ENCODE measurements around the gene IL1RAPL2. TPM values are rescaled to one million over a fixed set of nuclear protein-coding genes. Genes with fewer than 3 reads are reported as not detected.

The IL1RAPL2 gene
- total and polyA plus RNA-seq, 2 of the 8 experiments (the other 6 are each of a cell fraction or from before 2014, with no cell fraction given), result 0.20 to 1.3 TPM

- Histone ChIP-seq H2BK120ac (replicated peaks; ENCODE audit: low read depth, low read length) (no peak overlapping the region), H3K23ac (ENCODE audit: insufficient read length) (no peak overlapping the region), H2BK15ac (ENCODE audit: low read length) (no peak overlapping the region), H3K4ac (replicated peaks; ENCODE audit: insufficient read length, low read depth, low read length) (no peak overlapping the region), H3K79me1 (ENCODE audit: low read depth, low read length) (no peaks in the 10 kb centered on the region), H3K9ac (replicated peaks in 1 of 4; ENCODE audit: extremely low read depth in 1 of 4, low read depth in 3 of 4, low read length in 3 of 4) (no peak overlapping the region), H2BK20ac (ENCODE audit: low read length) (no peak overlapping the region), H3K18ac (ENCODE audit: extremely low read depth, low read length) (no peak overlapping the region), H4K8ac (ENCODE audit: extremely low read depth, insufficient read depth, low read length) (no peak overlapping the region), H3K36me3 (ENCODE audit: control insufficient read depth in 2 of 4, insufficient read depth in 4 of 4, low read length in 3 of 4) (no peaks in the 10 kb centered on the region), H3K4me1 (replicated peaks in 1 of 4; ENCODE audit: control insufficient read depth in 3 of 4, insufficient read depth in 4 of 4, low read length in 3 of 4) (no peaks in the 10 kb centered on the region), H2AFZ (ENCODE audit: low read length) (no peak overlapping the region), H3K14ac (ENCODE audit: insufficient read length) (no peak overlapping the region), H3K27ac (ENCODE audit: low read depth, low read length) (no peak overlapping the region), H3K56ac (replicated peaks; ENCODE audit: insufficient read length, low read depth, low read length) (no peak overlapping the region), H3K23me2 (ENCODE audit: low read depth, low read length) (no peaks in the 10 kb centered on the region), H4K5ac (ENCODE audit: insufficient read length, low read depth, low read length) (no peak overlapping the region), H2BK12ac (ENCODE audit: low read depth, low read length) (no peak overlapping the region), H3K27me3 (replicated peaks in 1 of 4; ENCODE audit: control insufficient read depth in 3 of 4, extremely low read depth in 1 of 4, insufficient read depth in 3 of 4, low read length in 3 of 4) (no peaks in the 10 kb centered on the region), H3K4me3 (ENCODE audit: extremely low read depth in 1 of 4, insufficient read depth in 2 of 4, low read depth in 3 of 4, low read length in 4 of 4) (no peak overlapping the region), H3K4me2 (ENCODE audit: insufficient read depth in 1 of 2, low read depth in 2 of 2, low read length in 2 of 2) (no peak overlapping the region), H4K91ac (replicated peaks; ENCODE audit: insufficient read length, low read length) (no peak overlapping the region), H3K9me3 (ENCODE audit: insufficient read depth in 2 of 2, low read depth in 1 of 2, low read length in 1 of 2) (no peaks in the 10 kb centered on the region), H2AK5ac (ENCODE audit: low read depth, low read length) (no peak overlapping the region), H3K79me2 (ENCODE audit: control insufficient read depth in 1 of 2, insufficient read depth in 2 of 2, low read length in 2 of 2) (no peaks in the 10 kb centered on the region), H2BK5ac (ENCODE audit: low read depth, low read length) (no peak overlapping the region), H4K20me1 (replicated peaks in 1 of 2; ENCODE audit: control insufficient read depth in 1 of 2, insufficient read depth in 2 of 2, low read length in 2 of 2) (no peaks in the 10 kb centered on the region)
- 93% methylated on average over 1 of the region's 1 CpG; no CpG with 5 or more reads in 1 of the 2 experiments for WGBS, 2 experiments (ENCODE audit: extremely low coverage in 1 of 2, insufficient coverage in 1 of 2, insufficient read length in 1 of 2, insufficient replicate concordance in 2 of 2, low coverage in 1 of 2, low lambda C conversion rate in 2 of 2, missing lambda C conversion rate in 1 of 2)
- CTCF ChIA-PET (ENCODE audit: partially characterized antibody), result no interaction called here
- POLR2A ChIA-PET (ENCODE audit: partially characterized antibody), result no interaction called here
- TF ChIP-seq SIN3A (conservative IDR thresholded peaks at IDR 0.05 in 1 of 2, IDR thresholded peaks at IDR 0.05 in 1 of 2; ENCODE audit: low read depth in 1 of 2, low read length in 2 of 2) (no peak), TAF1 (IDR thresholded peaks at IDR 0.05; ENCODE audit: low read depth, low read length) (no peak), BRCA1 (IDR thresholded peaks at IDR 0.05; ENCODE audit: low read depth, low read length) (no peak), CBX8 (IDR thresholded peaks at IDR 0.05; ENCODE audit: borderline replicate concordance, low read depth, low read length) (no peak), RXRA (IDR thresholded peaks at IDR 0.05; ENCODE audit: insufficient read depth, low read depth, low read length) (no peak), YY1 (IDR thresholded peaks at IDR 0.05; ENCODE audit: low read depth, low read length) (no peak)
- FAIRE-seq (no peak), DNase-seq (ENCODE audit: low read depth in 1 of 2, low spot score in 2 of 2) (no peak)
These were observed 922.7 kb downstream of the IL1RAPL2 start for GRCh38 chrX:105488716-105489115.

Data from H1 (cell line).